EH (cell line): ENCODE measurements around the gene C17orf100.
A peak's percentile ranks its signal among the peaks of the same experiment; 100 is the strongest.
"Not testable (repeated sequence)": the region's sequence is repeated elsewhere in the genome, so short reads cannot be mapped to it uniquely, and the experiment has no call there.

Experiments used
- DNase-seq: peaks from one replicate; pipeline ENCODE4 v3.0.0-alpha.2; 2015; ENCODE audit warnings: low read depth

The C17orf100 gene

GRCh38 chr17:6641247-6641863, 10.2 kb upstream of the C17orf100 start:
- no peak for DNase-seq

GRCh38 chr17:6642592-6642991, 9.0 kb upstream of the C17orf100 start:
- no peak for DNase-seq

GRCh38 chr17:6643451-6644125, 8.0 kb upstream of the C17orf100 start:
- peak; percentile 86 for DNase-seq

GRCh38 chr17:6648181-6648580, 3.4 kb upstream of the C17orf100 start:
- no peak for DNase-seq

- DNase-seq = no peak
Observed at GRCh38 chr17:6651919-6652452, 424 bp downstream of the C17orf100 start.

GRCh38 chr17:6654841-6655731, 3.5 kb downstream of the C17orf100 start:
- DNase-seq = no peak

- not testable (repeated sequence) for DNase-seq
Observed at GRCh38 chr17:6655732-6656361, 4.3 kb downstream of the C17orf100 start.

GRCh38 chr17:6656797-6657632, 5.5 kb downstream of the C17orf100 start:
- DNase-seq = not testable (repeated sequence)

GRCh38 chr17:6657633-6658287, 6.2 kb downstream of the C17orf100 start:
- DNase-seq = no peak

- DNase-seq = not testable (repeated sequence)
Observed at GRCh38 chr17:6658411-6658810, 6.8 kb downstream of the C17orf100 start.

GRCh38 chr17:6660101-6660500, 8.5 kb downstream of the C17orf100 start:
- DNase-seq = no peak

GRCh38 chr17:6660805-6661463, 9.4 kb downstream of the C17orf100 start:
- DNase-seq = no peak

GRCh38 chr17:6661464-6661848, 9.9 kb downstream of the C17orf100 start:
- DNase-seq = no peak

GRCh38 chr17:6663200-6663599, 11.6 kb downstream of the C17orf100 start:
- not testable (repeated sequence) for DNase-seq

GRCh38 chr17:6666077-6666521, 14.5 kb downstream of the C17orf100 start:
- peak; percentile 82 for DNase-seq

- DNase-seq = no peak
Observed at GRCh38 chr17:6666557-6666956, 15.0 kb downstream of the C17orf100 start.

- DNase-seq = no peak
Observed at GRCh38 chr17:6667516-6667915, 16.0 kb downstream of the C17orf100 start.

- no peak for DNase-seq
Observed at GRCh38 chr17:6668219-6668618, 16.7 kb downstream of the C17orf100 start.

- DNase-seq = no peak
Observed at GRCh38 chr17:6668727-6669425, 17.3 kb downstream of the C17orf100 start.
